ENCODE data around the gene CHN1.

CHN1 gene

GRCh38 chr2:174756743-174757142 lies 248.4 kb downstream of the CHN1 start:
- DNase-seq (ENCODE audit: low read depth) = no peak
- no peak for TF ChIP-seq CTCF (IDR thresholded peaks at IDR 0.05; ENCODE audit: insufficient read depth, low read depth, low read length, missing control alignments)
- no peak overlapping the region for H3K4me3 ChIP-seq (ENCODE audit: low read length)

GRCh38 chr2:174753038-174753633 lies 252.0 kb downstream of the CHN1 start:
- TF ChIP-seq CTCF (IDR thresholded peaks at IDR 0.05; ENCODE audit: insufficient read depth, low read depth, low read length, missing control alignments) = no peak
- no peak for DNase-seq (ENCODE audit: low read depth)
- no peak overlapping the region for H3K4me3 ChIP-seq (ENCODE audit: low read length)

GRCh38 chr2:174752403-174753037 lies 252.7 kb downstream of the CHN1 start:
- no peak for TF ChIP-seq CTCF (IDR thresholded peaks at IDR 0.05; ENCODE audit: insufficient read depth, low read depth, low read length, missing control alignments)
- no peak for DNase-seq (ENCODE audit: low read depth)
- no peak overlapping the region for H3K4me3 ChIP-seq (ENCODE audit: low read length)

GRCh38 chr2:174750923-174751441 lies 254.2 kb downstream of the CHN1 start:
- no peak for DNase-seq (ENCODE audit: low read depth)
- H3K4me3 ChIP-seq (ENCODE audit: low read length) = no peak overlapping the region
- no peak for TF ChIP-seq CTCF (IDR thresholded peaks at IDR 0.05; ENCODE audit: insufficient read depth, low read depth, low read length, missing control alignments)

GRCh38 chr2:174749793-174750192 lies 255.4 kb downstream of the CHN1 start:
- no peak overlapping the region for H3K4me3 ChIP-seq (ENCODE audit: low read length)
- no peak for DNase-seq (ENCODE audit: low read depth)
- no peak for TF ChIP-seq CTCF (IDR thresholded peaks at IDR 0.05; ENCODE audit: insufficient read depth, low read depth, low read length, missing control alignments)

- TF ChIP-seq CTCF (IDR thresholded peaks at IDR 0.05; ENCODE audit: insufficient read depth, low read depth, low read length, missing control alignments) = peak; percentile 90
- DNase-seq (ENCODE audit: low read depth) = peak; percentile 80
- H3K4me3 ChIP-seq (ENCODE audit: low read length) = no peak overlapping the region
Measured at GRCh38 chr2:174748948-174749347, 256.2 kb downstream of the CHN1 start.
